Measurements from ENCODE around the gene PARN.
"Not testable (repeated sequence)": the region's sequence is repeated elsewhere in the genome, so short reads cannot be mapped to it uniquely, and the experiment has no call there.

DNA sequence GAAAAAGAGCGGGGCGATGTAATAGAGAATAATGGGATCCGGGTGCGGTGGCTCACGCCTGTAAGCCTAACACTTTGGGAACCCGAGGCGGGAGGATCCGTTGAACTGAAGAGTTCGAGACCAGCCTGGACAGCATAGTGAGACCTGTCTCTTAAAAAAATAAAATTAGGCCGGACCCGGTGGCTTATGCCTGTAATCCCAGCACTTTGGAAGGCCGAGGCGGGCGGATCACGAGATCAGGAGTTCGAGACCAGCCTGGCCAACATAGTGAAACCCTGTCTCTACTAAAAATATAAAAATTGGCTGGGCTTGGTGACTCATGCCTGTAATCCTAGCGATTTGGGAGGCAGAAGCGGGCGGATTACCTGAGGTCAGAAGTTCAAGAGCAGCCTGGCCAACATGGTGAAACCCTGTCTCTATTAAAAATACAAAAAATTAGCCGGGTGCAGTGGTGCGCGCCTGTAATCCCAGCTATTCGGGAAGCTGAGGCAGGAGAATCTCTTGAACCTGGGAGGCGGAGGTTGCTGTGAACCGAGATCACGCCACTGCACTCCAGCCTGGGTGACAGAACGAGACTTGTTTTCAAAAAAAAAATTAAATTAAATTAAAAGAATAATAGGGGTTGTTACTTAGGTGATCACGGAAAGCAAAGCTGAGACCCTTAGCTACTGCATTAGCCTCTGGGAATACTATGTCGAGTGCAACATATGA lies 715 bp upstream of the PARN start:
- TF ChIP-seq ELF4 (IDR thresholded peaks at IDR 0.05); NFRKB (IDR thresholded peaks at IDR 0.05); FOXM1 (IDR thresholded peaks at IDR 0.05; ENCODE audit: borderline replicate concordance); SP1 (IDR thresholded peaks at IDR 0.05); SUZ12 (IDR thresholded peaks at IDR 0.05); FOXK2 (IDR thresholded peaks at IDR 0.05); FOXA1 (IDR thresholded peaks at IDR 0.05); BHLHE40 (IDR thresholded peaks at IDR 0.05; ENCODE audit: borderline replicate concordance); ZNF384 (IDR thresholded peaks at IDR 0.05); CTBP1 (IDR thresholded peaks at IDR 0.05; ENCODE audit: borderline replicate concordance); ARNT (IDR thresholded peaks at IDR 0.05): not testable (repeated sequence)
- TF ChIP-seq, protein P1, sequence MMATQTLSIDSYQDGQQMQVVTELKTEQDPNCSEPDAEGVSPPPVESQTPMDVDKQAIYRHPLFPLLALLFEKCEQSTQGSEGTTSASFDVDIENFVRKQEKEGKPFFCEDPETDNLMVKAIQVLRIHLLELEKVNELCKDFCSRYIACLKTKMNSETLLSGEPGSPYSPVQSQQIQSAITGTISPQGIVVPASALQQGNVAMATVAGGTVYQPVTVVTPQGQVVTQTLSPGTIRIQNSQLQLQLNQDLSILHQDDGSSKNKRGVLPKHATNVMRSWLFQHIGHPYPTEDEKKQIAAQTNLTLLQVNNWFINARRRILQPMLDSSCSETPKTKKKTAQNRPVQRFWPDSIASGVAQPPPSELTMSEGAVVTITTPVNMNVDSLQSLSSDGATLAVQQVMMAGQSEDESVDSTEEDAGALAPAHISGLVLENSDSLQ (IDR thresholded peaks at IDR 0.05) = not testable (repeated sequence)

Data from HEK293T (cell line).